Neural cell (in vitro differentiated cells): ENCODE results near the gene TMEM187.

Source experiments
- EP300 ChIP-seq: fragments of 450-650 bp; conservative IDR thresholded peaks from 2 replicates; pipeline ENCODE4 v1.6.1; 2014; ENCODE audit warnings: antibody characterized with exemption, mild to moderate bottlenecking, moderate library complexity; ENCODE audit not compliant: poor library complexity, severe bottlenecking
- EZH2 ChIP-seq: fragments of 200-600, 300-800 bp; shearing (Covaris generic), sonication (generic); IDR thresholded peaks from 2 replicates; pipeline ENCODE4 v1.6.1; 2014; ENCODE audit warnings: antibody characterized with exemption, low read length, borderline replicate concordance, mild to moderate bottlenecking; ENCODE audit not compliant: insufficient read depth, poor library complexity, severe bottlenecking
- TAF1 ChIP-seq: IDR thresholded peaks from 2 replicates; pipeline ENCODE4 v1.6.1; 2012; ENCODE audit warnings: low read depth
- TF ChIP-seq, protein P1 (sequence below): fragments of 450-650 bp; IDR thresholded peaks from 2 replicates; pipeline ENCODE4 v1.5.1; 2014; ENCODE audit warnings: antibody characterized with exemption, mild to moderate bottlenecking, moderate library complexity; ENCODE audit not compliant: poor library complexity, severe bottlenecking

DNA sequence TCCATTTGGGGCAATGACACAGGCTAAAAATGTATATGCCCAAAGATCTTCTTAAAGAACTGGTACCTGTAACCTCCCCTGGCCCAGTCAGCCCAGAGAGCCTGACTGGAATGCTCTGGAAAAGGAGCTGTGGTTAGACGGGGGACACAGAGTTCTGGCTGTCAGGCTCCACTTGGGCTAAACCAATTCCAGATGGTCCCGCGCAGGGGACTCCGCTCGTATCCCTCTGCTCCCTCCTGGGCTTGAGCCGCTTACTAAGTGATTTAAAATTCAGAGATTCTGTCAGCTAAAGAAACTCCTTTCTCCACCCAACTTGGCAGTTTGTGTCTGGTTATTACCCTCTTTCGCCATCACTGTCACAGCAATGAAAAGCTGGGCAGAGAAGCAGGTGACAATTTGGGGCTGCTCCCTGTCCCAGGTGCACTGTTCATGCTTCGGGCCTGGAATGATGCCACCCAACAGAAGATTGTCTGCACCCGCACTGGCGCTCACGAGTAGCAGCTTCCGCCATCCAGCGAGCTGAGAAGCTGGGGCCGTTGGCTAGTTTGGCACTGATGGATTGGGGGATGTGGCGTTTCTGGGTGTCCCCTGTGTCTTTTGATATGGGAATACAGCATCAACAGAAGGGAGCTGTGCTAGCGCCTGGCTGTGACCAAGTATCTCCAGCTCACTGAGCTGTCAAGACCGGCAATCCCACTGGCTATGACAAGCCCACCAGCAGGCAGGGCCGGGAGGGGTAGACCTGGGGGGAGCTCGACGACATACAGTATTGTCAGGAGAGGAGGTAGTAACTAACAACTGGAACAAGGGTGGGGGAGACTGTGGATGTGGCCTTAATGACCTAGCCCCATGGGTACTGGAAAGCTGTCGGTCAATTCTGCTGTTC, 53.8 kb downstream of the TMEM187 start:
- TF ChIP-seq TAF1 = no peak
- no peak for TF ChIP-seq EZH2
- TF ChIP-seq, protein P1, sequence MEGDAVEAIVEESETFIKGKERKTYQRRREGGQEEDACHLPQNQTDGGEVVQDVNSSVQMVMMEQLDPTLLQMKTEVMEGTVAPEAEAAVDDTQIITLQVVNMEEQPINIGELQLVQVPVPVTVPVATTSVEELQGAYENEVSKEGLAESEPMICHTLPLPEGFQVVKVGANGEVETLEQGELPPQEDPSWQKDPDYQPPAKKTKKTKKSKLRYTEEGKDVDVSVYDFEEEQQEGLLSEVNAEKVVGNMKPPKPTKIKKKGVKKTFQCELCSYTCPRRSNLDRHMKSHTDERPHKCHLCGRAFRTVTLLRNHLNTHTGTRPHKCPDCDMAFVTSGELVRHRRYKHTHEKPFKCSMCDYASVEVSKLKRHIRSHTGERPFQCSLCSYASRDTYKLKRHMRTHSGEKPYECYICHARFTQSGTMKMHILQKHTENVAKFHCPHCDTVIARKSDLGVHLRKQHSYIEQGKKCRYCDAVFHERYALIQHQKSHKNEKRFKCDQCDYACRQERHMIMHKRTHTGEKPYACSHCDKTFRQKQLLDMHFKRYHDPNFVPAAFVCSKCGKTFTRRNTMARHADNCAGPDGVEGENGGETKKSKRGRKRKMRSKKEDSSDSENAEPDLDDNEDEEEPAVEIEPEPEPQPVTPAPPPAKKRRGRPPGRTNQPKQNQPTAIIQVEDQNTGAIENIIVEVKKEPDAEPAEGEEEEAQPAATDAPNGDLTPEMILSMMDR = no peak
- TF ChIP-seq EP300 = no peak
